ENCODE results near the gene LIFR.

- TF ChIP-seq POLR2A (IDR thresholded peaks at IDR 0.05; ENCODE audit: low read length) (no peak), GATA1 (IDR thresholded peaks at IDR 0.05; ENCODE audit: low read depth, low read length) (no peak)
Measured at GRCh38 chr5:38605610-38606009, 49.2 kb upstream of the LIFR start.

Measured in erythroblast (primary cell).